SK-N-MC (cell line): ENCODE measurements around the gene PRRX2.

Experiments used
- FOXP2 ChIP-seq: optimal IDR thresholded peaks from 2 replicates; pipeline ENCODE3; 2011; ENCODE audit warnings: mild to moderate bottlenecking, moderate library complexity; ENCODE audit not compliant: insufficient read depth; ENCODE audit errors: extremely low read length, control extremely low read depth
- POLR2AphosphoS5 ChIP-seq: IDR thresholded peaks from 2 replicates; pipeline ENCODE4 v1.6.1; 2012; ENCODE audit warnings: mild to moderate bottlenecking, low read depth, low read length, borderline replicate concordance

GRCh38 chr9:129724456-129725190 lies 59.2 kb downstream of the PRRX2 start:
- no peak for TF ChIP-seq FOXP2
- TF ChIP-seq POLR2AphosphoS5, result peak; percentile 7; the same call in 1 of the 2 replicates
